Stomach (tissue), 9 donors: ENCODE data around the gene STPG4. TPM values are rescaled to one million over a fixed set of nuclear protein-coding genes. Genes with fewer than 3 reads are reported as not detected.
A peak's percentile ranks its signal among the peaks of the same experiment; 100 is the strongest.

Source experiments
- DNase-seq, 2 donors: peaks; one replicate each; pipeline versions ENCODE4 v3.0.0 to v3.0.0-alpha.2; 2013 to 2019
- H3K27ac ChIP-seq, 5 donors: fragments of 200-600 bp in 4 of 5; sonication (generic) in 4 of 5; one replicate each; pipeline ENCODE4 v1.5.1; 2013 to 2019; ENCODE audit warnings: mild to moderate bottlenecking in 1 of 5, moderate library complexity in 1 of 5
- H3K27me3 ChIP-seq, 3 donors: fragments of 200-600 bp; sonication (generic); one replicate each; pipeline ENCODE4 v1.5.1; 2017 to 2019; ENCODE audit warnings: mixed run types in 1 of 3
- H3K36me3 ChIP-seq, 4 donors: fragments of 200-600 bp; sonication (generic); 1 replicate in 3 of 4; 2 replicates in 1 of 4; pipeline ENCODE4 v1.5.1; 2016 to 2019
- H3K4me1 ChIP-seq, 4 donors: fragments of 200-600 bp; sonication (generic); one replicate each; pipeline ENCODE4 v1.5.1; 2016 to 2019
- H3K4me3 ChIP-seq, 4 donors: fragments of 200-600 bp; sonication (generic) in 3 of 4; one replicate each; pipeline ENCODE4 v1.5.1; 2016 to 2019; ENCODE audit warnings: mild to moderate bottlenecking in 1 of 4
- H3K9me3 ChIP-seq, 4 donors: fragments of 200-600 bp; sonication (generic); one replicate each; pipeline ENCODE4 v1.5.1; 2016 to 2019
- EP300 ChIP-seq: sonication (generic); formaldehyde crosslinking; IDR thresholded peaks from one replicate; pipeline ENCODE4 v1.6.1; 2017; ENCODE audit warnings: antibody characterized with exemption
- POLR2A ChIP-seq, 4 donors: fragments of 450-650 bp; IDR thresholded peaks; one replicate each; pipeline ENCODE4 v1.6.1; 2016; ENCODE audit warnings: antibody characterized with exemption in 4 of 4, control low read depth in 2 of 4, mild to moderate bottlenecking in 1 of 4, moderate library complexity in 1 of 4
- POLR2AphosphoS5 ChIP-seq, 3 donors: sonication (generic); formaldehyde crosslinking; IDR thresholded peaks; one replicate each; pipeline ENCODE4 v1.6.1; 2016; ENCODE audit warnings: antibody characterized with exemption in 3 of 3
- WGBS, 5 donors: extraction: QIAGEN DNeasy Blood & Tissue Kit in 3 of 5; methylation state at CpG; one replicate each; pipeline versions ENCODE4 v1.1.5 to v1.1.7; 2013 to 2018; 5-methylcytosine and 5-hydroxymethylcytosine counted together
- intact Hi-C: fragments of 100-400 bp; cut with DNase I; formaldehyde crosslinking; loops from one replicate; pipeline ENCODE4 v1.15.1; 2023; ENCODE audit warnings: low total_unique reads
- polyA plus RNA-seq, 3 donors: library from polyadenylated mRNA; stranded (reverse); fragments of 200-250 nt; gene quantifications; one replicate each; pipeline ENCODE4 v1.2.3, GENCODE V29; 2013
- total RNA-seq, 5 donors: library from RNA; depleted of rRNA; stranded (reverse); fragments of >200 nt; gene quantifications; one replicate each; pipeline versions ENCODE4 v1.1.0 to v1.2.3, GENCODE V29; 2014 to 2016
- TF ChIP-seq, protein P1 (sequence below), 7 experiments: fragments of 450-650 bp in 4 of 7; fragments of 200-600 bp in 3 of 7; sonication (generic) in 3 of 7; IDR thresholded peaks; one replicate each; pipeline ENCODE4 v1.5.1; 2016 to 2019; ENCODE audit warnings: antibody characterized with exemption in 7 of 7, control low read depth in 2 of 7, mild to moderate bottlenecking in 1 of 7
- donor health status: healthy with polysubstance abuse.
- donor health status: Bipolar disorder and iron deficiency.
- donor health status: healthy.

The STPG4 gene
- total and polyA plus RNA-seq, 8 donors: not detected

DNA sequence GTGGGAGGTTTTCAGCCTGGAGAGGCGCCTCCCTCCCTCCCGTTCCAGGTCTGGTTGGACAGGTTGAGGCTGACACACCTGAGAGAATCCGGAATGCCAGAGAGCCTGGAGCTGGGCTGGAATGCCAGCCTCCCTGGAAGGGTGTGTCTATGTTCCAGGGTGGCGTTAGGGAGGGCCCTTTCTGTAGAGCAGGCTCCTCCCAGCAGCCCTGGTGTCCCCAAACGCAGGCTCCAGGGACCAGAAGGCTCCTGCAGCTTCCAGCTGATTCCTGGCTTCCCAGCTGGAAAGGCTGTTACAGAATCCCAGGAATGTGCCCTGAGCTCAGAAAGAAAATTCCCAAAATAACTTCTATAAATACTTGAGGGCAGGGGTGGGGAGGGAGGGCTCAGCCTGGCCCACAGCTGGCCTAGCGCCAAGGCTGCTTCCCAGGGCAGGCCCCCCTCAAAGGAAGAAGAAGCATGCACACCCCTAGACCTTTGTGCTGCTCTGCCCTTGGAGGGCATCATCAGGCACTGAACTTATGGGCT lies 85.4 kb downstream of the STPG4 start:
- peak in 2 of 3 donors; percentile 18 to 41 for TF ChIP-seq POLR2AphosphoS5 (IDR thresholded peaks at IDR 0.05)
- TF ChIP-seq, protein P1, sequence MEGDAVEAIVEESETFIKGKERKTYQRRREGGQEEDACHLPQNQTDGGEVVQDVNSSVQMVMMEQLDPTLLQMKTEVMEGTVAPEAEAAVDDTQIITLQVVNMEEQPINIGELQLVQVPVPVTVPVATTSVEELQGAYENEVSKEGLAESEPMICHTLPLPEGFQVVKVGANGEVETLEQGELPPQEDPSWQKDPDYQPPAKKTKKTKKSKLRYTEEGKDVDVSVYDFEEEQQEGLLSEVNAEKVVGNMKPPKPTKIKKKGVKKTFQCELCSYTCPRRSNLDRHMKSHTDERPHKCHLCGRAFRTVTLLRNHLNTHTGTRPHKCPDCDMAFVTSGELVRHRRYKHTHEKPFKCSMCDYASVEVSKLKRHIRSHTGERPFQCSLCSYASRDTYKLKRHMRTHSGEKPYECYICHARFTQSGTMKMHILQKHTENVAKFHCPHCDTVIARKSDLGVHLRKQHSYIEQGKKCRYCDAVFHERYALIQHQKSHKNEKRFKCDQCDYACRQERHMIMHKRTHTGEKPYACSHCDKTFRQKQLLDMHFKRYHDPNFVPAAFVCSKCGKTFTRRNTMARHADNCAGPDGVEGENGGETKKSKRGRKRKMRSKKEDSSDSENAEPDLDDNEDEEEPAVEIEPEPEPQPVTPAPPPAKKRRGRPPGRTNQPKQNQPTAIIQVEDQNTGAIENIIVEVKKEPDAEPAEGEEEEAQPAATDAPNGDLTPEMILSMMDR (IDR thresholded peaks at IDR 0.05): no peak
- WGBS, 5 donors: 10 to 57% (median 34%) methylated on average over 2 to 6 of the region's 6 CpGs
- Histone ChIP-seq H3K27ac (peak overlapping the region; percentile 22 to 87 (median 85)), H3K4me1 (peaks cover 57 to 79% (median 69%) of the 10 kb centered on the region in 4 donors), H3K27me3 (no peaks in the 10 kb centered on the region), H3K4me3 (no peak overlapping the region), H3K9me3 (no peaks in the 10 kb centered on the region), H3K36me3 (peaks cover 0 to 18% (median 12%) of the 10 kb centered on the region in 4 donors)
- intact Hi-C loops: no loop called here
- DNase-seq: peak; percentile 67 to 87

DNA sequence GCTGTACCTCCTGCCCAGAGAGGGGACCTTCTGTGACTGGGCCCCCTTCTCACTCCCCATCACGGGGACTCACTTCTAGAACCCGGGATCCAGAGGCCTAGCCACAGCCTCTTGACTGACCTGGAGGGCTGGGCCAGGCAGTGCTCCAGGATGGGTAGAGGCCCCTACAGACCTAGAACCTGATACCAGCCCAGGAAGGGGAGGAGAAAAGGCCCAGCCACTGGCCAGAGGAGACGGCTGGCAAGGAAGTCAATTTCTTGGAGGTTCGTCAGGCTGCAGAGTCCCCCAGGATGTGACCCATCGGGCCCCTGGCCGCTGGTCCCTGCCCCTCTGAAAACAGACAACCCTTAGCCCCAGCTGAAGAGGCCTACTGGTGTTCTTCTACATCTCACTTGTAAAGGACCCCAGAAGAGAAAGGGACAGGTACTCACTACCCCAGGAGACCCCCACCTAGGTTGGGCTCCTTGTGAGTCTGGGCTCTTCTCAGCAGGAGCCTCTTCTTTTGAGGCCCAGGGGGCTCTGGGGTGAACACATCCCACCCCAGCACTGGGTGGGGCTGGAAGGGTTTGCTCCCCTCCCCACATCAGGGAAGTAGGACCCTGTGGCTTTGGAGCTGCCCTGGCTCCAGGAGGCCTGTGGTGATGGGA lies 86.0 kb downstream of the STPG4 start:
- H3K27me3 ChIP-seq: no peaks in the 10 kb centered on the region
- TF ChIP-seq EP300 (no peak), POLR2AphosphoS5 (IDR thresholded peaks at IDR 0.05) (no peak)
- no peak overlapping the region for H3K4me3 ChIP-seq
- peaks cover 0 to 16% (median 7%) of the 10 kb centered on the region in 4 donors for H3K36me3 ChIP-seq
- no peak for DNase-seq
- peak overlapping the region; percentile 22 to 87 (median 85) for H3K27ac ChIP-seq
- intact Hi-C loops: no loop called here
- WGBS, 5 donors: 66 to 81% (median 75%) methylated on average over 6 of the region's 6 CpGs
- H3K4me1 ChIP-seq: peaks cover 57 to 79% (median 69%) of the 10 kb centered on the region in 4 donors
- no peaks in the 10 kb centered on the region for H3K9me3 ChIP-seq

DNA sequence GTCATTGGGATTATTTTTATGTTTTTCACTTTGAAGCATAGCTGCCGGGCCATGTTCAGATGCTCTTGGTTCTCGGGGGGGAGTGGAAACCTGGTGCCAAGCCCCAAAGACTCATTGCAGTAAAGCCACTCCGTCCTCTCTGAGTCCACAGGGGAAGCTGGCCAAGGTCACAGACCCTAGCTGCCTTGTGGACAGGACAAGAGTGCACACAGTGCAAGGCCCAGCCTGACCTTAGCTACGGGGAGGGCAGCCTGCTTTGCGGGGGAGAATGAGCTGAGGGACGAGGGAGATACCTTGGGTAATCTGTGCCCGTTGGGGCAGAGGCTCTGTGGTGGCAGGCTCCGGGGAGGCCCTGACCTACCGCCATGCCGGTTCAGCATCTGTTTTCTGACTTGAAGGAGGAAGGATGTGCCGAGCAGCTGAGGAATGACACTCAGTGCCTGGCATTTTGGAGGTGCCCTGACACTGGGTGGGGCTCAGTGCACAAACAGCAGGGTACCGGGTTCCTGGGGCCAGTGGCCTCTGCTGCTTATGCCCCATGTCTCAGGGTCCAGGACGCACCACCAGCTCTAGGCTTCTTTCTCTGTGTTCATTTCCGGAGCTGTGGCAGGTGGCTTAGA lies 87.2 kb downstream of the STPG4 start:
- H3K4me3 ChIP-seq: no peak overlapping the region
- intact Hi-C loops: no loop called here
- DNase-seq: no peak
- H3K27me3 ChIP-seq: no peaks in the 10 kb centered on the region
- peaks cover 57 to 81% (median 65%) of the 10 kb centered on the region in 4 donors for H3K4me1 ChIP-seq
- no peaks in the 10 kb centered on the region for H3K9me3 ChIP-seq
- WGBS, 5 donors: 78 to 94% (median 84%) methylated on average over 14 of the region's 14 CpGs
- peaks cover 0 to 6% (median 0%) of the 10 kb centered on the region in 4 donors for H3K36me3 ChIP-seq
- H3K27ac ChIP-seq: peak overlapping the region in 4 of 5 donors; percentile 82 to 87 (median 85)
- TF ChIP-seq POLR2AphosphoS5 (IDR thresholded peaks at IDR 0.05) (no peak), POLR2A (IDR thresholded peaks at IDR 0.05) (no peak), EP300 (no peak)
- TF ChIP-seq, protein P1 (IDR thresholded peaks at IDR 0.05): no peak

DNA sequence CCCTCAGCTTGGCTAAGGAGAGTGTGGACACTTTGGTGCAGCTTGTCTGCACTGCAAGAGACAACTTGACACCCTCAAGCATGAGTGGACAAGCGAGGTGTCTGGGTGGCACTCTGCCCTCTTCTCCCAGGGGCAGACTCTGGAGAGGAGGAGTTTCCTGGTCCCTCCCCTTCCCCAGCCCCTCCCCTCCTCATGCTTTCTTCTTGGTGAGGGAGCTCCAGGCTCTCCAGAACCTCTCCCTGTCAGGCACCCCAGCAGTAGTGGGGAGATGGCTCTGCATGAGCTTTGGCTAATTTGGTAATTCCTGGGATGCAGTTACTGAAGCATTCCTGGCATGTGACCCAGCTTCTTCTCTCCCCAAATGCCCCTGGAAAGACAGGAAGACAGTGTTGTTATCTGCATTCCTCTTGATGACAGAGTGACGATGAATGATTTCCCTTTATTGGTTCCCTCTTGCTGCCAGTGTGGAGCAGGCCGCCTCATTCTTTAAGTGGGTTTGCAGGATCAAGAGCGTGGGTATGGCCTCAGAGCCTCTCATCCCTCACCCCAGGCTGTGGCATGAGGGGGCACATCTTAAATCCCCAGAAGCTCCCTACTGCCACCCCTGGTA lies 89.2 kb downstream of the STPG4 start:
- H3K9me3 ChIP-seq: no peaks in the 10 kb centered on the region
- peaks cover 0 to 15% (median 6%) of the 10 kb centered on the region in 4 donors for H3K36me3 ChIP-seq
- no peak overlapping the region for H3K4me3 ChIP-seq
- WGBS, 5 donors: 49 to 89% (median 77%) methylated on average over 3 to 4 of the region's 4 CpGs
- no peaks in the 10 kb centered on the region for H3K27me3 ChIP-seq
- no peak for DNase-seq
- peak overlapping the region in 4 of 5 donors; percentile 12 to 87 (median 43) for H3K27ac ChIP-seq
- peaks cover 43 to 83% (median 58%) of the 10 kb centered on the region in 4 donors for H3K4me1 ChIP-seq
- TF ChIP-seq POLR2A (IDR thresholded peaks at IDR 0.05): no peak
- intact Hi-C loops: no loop called here

DNA sequence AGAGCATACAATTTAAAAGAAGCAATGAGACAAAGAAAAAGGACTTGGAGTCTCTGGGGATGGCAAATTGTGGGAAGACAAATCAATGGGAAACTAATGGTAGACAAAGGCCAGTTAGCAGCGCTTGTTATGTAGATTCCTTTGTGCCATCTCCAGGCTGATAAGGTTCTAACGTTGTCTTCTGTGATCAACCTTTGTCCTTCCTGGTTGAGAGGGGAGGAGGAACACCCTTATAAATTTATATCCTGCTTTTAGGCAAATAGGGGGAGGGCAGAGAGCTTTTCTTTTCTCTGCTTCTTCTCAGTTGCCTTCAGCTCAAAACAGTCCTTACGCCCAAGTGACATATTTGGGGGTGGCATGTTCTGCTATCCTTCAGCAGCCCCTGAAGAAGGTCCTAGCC lies 89.8 kb downstream of the STPG4 start:
- intact Hi-C loops: no loop called here
- H3K27ac ChIP-seq: peak overlapping the region in 3 of 5 donors; percentile 12 to 45 (median 17)
- no peaks in the 10 kb centered on the region for H3K9me3 ChIP-seq
- H3K27me3 ChIP-seq: no peaks in the 10 kb centered on the region
- no peak for TF ChIP-seq EP300
- 59 to 69% (median 66%) methylated on average over 3 of the region's 3 CpGs for WGBS, 5 donors
- peaks cover 0 to 17% (median 10%) of the 10 kb centered on the region in 4 donors for H3K36me3 ChIP-seq
- H3K4me3 ChIP-seq: no peak overlapping the region
- DNase-seq: no peak
- H3K4me1 ChIP-seq: peaks cover 38 to 77% (median 53%) of the 10 kb centered on the region in 4 donors
